ENCODE results near the gene CDC42EP4.

Gene CDC42EP4

DNA sequence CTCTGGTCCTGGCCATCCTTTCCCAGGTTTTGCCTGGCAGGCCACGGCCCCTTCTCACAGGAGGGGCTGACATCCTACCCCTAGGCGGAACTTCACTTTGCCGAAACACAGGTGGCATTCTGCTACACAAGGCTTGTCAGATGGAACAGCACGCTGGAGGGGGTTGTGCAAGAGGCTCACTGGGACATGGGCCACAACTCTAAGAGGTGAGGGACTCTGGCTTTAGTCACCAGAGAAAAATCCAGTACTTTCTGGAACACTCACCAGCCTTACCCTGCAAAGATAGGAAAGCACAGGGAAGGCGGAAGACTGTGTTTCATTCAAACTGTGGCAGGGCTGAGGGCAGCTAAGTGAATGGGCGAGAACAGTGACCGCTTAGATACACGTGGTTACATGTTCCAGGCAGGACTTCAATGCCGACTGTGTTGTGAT is 18.3 kb downstream of the CDC42EP4 start:
- DNase-seq, result no peak

DNA sequence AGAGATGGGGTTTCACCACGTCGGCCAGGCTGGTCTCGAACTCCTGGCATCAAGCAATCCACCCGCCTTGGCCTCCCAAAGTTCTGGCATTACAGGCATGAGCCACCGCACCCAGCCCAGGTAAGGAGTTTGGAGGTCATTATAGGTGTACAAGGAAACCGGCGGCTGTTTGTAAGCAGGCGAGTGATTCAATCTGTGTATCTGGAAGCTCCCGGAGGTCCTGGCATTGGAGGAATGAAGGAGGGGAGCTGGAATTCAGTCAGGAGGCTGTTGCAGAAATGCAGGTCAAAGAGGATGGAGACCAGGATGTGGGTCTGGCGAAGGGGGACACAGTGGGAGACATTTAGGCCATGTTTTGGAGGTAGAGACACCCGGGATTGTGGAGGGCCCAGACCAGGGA is 18.8 kb downstream of the CDC42EP4 start:
- no peak for DNase-seq

- no peak for DNase-seq
Measured at GRCh38 chr17:73292031-73292531, 19.7 kb downstream of the CDC42EP4 start.

GRCh38 chr17:73291260-73291801 is 20.5 kb downstream of the CDC42EP4 start:
- DNase-seq, result no peak

- no peak for DNase-seq
Measured at GRCh38 chr17:73290399-73291259, 21.2 kb downstream of the CDC42EP4 start.

DNA sequence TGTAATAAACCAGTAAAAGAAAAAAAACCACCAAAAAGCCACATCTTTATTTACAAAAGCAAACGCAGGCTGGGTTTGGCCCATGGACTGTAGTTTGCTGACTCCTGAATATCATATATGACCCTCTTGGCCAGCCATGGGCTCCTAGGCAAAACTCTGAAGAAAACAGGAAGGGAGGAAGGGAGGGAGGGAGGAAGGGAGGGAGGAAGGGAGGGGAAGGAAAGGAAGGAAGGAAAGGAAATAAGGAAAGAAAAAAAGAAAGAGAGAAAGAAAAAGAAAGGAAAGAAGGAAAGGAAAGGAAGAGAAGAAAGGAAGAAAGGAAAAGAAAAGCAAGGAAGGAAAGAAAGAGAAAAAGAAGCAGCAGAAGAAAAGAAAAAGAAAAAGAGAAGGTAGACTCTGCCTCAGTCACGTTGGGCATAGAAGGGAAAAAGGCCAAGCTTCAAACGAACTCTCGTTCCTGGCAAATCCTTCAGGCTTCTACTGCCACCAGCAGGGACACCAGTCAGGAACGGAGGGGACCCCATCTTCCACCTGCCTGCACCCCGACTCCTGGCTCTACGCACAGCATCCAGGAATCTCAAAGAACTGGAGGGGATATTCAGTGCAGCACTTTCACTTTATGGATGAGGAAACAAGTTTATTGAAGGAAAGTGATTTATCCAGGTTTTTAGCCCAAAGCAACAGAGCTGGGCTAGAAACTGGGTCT is 22.1 kb downstream of the CDC42EP4 start:
- DNase-seq, result no peak

DNA sequence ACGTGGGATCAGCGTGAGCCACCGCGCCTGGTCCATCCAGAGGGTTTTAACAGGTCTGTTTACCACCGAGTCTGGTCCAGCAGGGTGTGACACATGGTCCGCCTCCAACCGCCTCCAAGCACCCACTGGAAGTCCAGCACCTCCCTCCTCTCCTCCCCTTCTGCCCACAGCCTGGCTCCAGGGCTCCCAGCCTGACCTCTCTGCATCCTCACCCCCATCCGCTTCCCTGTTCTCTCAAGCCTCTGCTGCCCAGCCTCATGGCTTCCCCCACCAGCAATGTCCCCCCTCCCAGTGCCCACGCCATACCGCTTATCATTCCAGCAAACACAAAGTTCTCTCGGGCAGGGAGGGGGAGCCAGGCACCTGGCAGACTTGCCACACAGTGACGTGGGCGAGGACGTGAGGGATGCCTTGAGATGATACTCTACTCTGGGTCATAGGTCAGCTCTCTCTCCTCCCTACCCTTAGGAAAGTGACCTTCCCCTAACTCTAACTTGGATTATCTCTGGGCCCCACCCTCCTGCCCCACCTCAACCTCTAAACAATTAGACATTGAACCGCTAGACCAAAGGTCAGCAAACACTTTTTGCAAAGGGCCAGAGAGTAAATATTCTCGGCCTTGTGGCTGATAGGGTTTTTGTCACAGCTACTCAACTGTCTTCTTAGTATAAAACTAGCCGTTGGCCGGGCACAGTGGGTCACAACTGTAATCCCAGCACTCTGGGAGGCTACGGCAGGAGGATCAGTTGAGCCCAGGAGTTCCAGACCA is 23.1 kb downstream of the CDC42EP4 start:
- DNase-seq, result no peak

DNA sequence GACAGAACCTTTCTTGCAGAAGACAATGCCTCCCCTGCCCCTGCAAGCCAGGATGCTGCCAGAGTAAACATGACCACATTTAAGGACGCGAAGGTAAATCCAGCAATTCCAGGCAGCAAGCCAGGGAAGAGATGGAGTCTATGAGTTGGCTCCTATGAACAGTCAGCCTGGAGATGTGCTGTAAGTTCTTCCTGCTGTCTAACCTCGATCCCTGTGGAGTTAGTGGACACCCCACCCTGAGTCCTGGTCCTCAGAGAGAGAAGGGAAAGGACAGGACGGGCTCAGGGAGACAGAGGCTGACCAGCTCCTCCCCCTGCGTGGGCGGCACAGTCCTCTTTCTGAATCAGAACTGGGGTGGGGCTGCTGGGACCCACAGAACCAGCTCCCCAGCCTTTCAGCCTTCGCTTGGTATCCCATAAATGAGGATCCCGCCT is 24.9 kb downstream of the CDC42EP4 start:
- DNase-seq, result no peak

DNA sequence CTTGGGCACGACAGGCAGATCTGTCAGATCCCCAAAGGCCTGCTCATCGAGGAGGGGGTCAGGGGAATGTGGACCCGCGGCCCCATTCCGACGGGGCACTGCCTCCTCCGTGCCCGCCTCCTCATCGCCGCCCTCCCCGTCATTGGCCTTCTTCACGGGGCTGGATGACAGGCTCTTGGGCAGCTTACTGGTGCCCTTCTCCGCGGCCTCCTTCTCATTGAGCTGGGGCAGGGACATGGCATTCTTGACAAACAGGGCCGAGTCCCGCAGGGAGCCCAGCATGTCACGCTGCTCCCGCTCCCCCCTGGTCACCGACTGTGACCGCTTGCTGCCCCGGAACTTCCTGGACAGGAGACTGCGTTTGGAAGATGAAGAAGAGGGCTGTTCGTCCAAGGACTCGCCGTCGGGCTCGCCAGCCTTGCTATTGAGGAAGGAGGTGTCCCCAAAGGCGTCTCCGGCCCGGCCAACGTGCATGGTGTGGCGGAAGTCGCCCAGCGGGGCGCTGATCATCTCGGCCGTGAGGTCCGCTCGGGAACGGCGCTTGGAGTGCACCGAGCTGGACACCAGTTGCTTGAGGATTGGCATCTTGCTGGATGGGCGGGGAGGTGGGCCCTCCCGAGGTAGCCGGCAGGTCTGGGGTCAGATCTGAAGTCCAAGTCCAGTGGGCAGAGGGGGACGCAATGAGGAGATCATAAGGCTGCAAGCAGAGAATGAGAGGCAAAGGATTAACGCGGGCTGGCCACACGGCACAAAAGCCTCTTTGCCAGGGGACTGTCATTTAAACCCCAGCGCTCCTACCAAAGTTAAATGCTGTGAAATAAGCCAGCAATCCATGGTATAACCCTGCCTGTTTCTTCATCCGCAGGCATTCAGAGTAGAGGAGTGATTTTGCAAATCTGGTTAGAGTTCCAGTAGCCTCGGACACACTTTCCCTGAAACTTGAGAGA is 25.6 kb downstream of the CDC42EP4 start:
- no peak for DNase-seq

DNA sequence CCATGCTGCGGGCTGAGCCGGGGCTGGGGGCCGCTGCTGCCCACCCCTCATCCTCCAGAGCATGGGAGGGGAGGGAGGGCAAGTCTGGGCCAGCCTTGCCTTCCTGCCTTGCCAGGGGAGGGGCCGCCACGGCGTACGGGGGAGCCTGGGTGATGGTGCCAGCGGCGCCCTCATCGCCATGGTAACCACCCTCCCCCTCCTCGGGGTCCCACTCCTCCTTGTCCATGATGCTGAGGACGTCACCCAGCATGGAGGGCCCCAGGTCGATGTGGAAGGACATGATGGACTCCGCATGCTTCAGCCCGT is 26.2 kb downstream of the CDC42EP4 start:
- no peak for DNase-seq

DNA sequence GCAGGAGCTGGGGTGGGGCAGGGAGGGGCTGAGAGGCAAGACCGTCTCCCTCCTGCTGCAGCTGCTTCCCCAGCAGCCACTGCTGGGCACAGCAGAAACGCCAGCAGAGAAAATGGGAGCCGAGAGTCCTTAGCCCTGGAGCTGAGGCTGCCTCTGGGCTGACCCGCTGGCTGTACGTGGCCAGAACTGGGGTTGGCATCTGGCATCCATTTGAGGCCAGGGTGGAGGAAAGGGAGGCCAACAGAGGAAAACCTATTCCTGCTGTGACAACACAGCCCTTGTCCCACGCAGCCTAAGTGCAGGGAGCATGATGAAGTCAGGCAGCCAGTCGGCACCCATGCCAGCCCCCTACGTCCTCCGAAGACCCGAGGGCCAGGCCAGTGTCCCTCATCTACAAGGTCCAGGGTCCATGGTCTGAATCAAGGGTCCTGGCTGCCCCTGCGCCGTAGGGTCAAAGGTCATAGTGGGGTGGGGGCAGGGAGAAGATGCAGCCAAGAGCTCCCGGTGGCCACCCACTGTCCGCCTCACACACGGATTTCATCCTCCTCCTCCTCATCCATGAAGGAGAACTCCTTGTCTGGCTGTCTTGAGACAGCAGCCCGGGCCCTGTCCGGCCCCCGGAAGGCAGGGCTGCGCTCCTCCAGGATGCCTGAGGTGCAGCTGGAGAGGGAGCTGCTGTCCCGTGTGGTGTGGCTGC is 26.7 kb downstream of the CDC42EP4 start:
- DNase-seq, result no peak

- peak in 1 of 2 experiments; percentile 52 for DNase-seq
Measured at GRCh38 chr17:73284354-73284753, 27.4 kb downstream of the CDC42EP4 start.

GRCh38 chr17:73283841-73284282 is 27.9 kb downstream of the CDC42EP4 start:
- DNase-seq, result peak in 1 of 2 experiments; percentile 31

- no peak for DNase-seq
Measured at GRCh38 chr17:73283250-73283649, 28.6 kb downstream of the CDC42EP4 start.

DNA sequence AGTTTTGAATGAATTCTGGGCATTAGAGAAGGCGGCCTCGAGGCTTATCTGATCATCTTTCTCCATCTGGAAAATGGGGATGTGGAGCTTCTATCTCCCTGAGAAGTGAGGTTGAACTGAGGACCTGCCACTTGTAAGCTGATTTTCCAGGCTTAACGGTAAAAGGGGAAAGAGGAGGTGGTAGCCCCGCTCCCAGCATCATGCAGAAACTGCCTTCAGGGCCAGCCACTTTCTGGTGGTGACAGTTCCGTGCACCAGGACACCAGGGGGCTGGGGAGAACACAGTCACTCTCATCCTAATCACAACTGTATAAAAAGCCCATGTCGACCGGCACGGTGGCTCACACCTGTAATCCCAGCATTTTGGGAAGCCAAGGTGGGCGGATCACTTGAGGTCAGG is 29.2 kb downstream of the CDC42EP4 start:
- DNase-seq, result no peak

GRCh38 chr17:73281928-73282327 is 29.9 kb downstream of the CDC42EP4 start:
- DNase-seq, result no peak

DNA sequence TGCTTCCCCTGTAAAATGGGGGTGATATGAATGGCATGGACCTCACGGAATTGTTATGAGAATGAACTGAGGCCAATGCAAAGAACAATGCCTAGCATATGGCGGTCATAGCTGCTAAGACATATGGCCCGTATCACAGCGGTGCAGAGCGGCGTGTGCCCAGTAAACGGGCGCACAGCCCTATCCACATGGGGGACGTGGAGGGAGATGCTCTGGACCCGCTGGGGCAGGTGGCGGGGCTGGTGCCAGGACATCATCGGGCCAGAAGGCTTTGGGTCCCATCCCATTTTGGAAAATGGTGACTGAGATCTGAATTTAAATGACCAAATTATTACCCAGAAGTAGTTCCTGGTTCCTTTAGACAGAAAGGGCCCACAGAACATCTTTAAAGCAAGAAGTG is 31.6 kb downstream of the CDC42EP4 start:
- DNase-seq, result no peak

DNA sequence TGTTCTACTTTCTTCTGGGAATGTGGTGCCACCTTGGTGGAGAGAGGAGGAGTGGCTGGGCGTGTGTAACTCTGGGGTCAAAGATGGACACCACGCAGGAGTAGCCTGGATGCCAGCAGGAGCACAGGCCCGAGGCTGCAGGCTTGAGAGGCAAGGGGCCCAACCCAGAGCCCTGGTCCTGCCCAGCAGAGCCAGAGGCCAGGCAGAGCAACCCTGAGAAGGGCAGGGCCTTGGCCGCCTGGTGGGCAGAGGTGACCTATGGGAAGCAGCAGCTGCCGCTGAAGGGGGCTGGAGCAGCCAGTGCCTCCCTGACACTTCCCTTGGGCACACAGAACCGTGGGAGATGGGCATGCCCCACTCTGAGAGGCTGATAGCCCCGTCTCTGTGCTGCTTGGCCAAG is 32.1 kb downstream of the CDC42EP4 start:
- no peak for DNase-seq

- peak; percentile 100 for DNase-seq
Measured at GRCh38 chr17:73278465-73279453, 33.0 kb downstream of the CDC42EP4 start.

GRCh38 chr17:73278049-73278464 is 33.7 kb downstream of the CDC42EP4 start:
- DNase-seq, result no peak

All from NCI-H524 (cell line).